ENCODE results near the gene INPP5F.

The INPP5F gene

GRCh38 chr10:119762805-119763798, 37.3 kb downstream of the INPP5F start:
- no peak for TF ChIP-seq SNAI2 (CRISPR knock-in tag; IDR thresholded peaks at IDR 0.05)
- TF ChIP-seq ZNF8 (CRISPR knock-in tag; IDR thresholded peaks at IDR 0.05): no peak
- no peak for TF ChIP-seq ZFP30 (CRISPR knock-in tag; IDR thresholded peaks at IDR 0.05)
- no peak for TF ChIP-seq ZNF70 (CRISPR knock-in tag; IDR thresholded peaks at IDR 0.05)
- TF ChIP-seq ESRRG (CRISPR knock-in tag; IDR thresholded peaks at IDR 0.05): no peak
- TF ChIP-seq ZNF565 (CRISPR knock-in tag; conservative IDR thresholded peaks at IDR 0.05; ENCODE audit: low read depth): no peak
- TF ChIP-seq ZC3H10 (CRISPR knock-in tag; IDR thresholded peaks at IDR 0.05): no peak
- TF ChIP-seq CSRNP3 (CRISPR knock-in tag; IDR thresholded peaks at IDR 0.05): no peak
- no peak for ATAC-seq

GRCh38 chr10:119768455-119769094, 42.7 kb downstream of the INPP5F start:
- TF ChIP-seq CSRNP3 (CRISPR knock-in tag; IDR thresholded peaks at IDR 0.05) (no peak), CSDC2 (CRISPR knock-in tag; IDR thresholded peaks at IDR 0.05) (no peak), POU6F1 (CRISPR knock-in tag; IDR thresholded peaks at IDR 0.05; ENCODE audit: borderline replicate concordance, low read depth) (no peak), ZC3H10 (CRISPR knock-in tag; IDR thresholded peaks at IDR 0.05) (no peak), CREB5 (CRISPR knock-in tag; IDR thresholded peaks at IDR 0.05; ENCODE audit: low read depth) (no peak), BACH2 (CRISPR knock-in tag; IDR thresholded peaks at IDR 0.05; ENCODE audit: borderline replicate concordance) (no peak), RARB (CRISPR knock-in tag; IDR thresholded peaks at IDR 0.05) (no peak), ZFP3 (CRISPR knock-in tag; IDR thresholded peaks at IDR 0.05) (no peak), ARNTL (CRISPR knock-in tag; IDR thresholded peaks at IDR 0.05; ENCODE audit: borderline replicate concordance, low read depth) (no peak), ESRRG (CRISPR knock-in tag; IDR thresholded peaks at IDR 0.05) (no peak)
- peak; percentile 43 for ATAC-seq

- ATAC-seq: peak; percentile 78
- TF ChIP-seq ZNF70 (CRISPR knock-in tag; IDR thresholded peaks at IDR 0.05) (no peak), ISL1 (CRISPR knock-in tag; IDR thresholded peaks at IDR 0.05) (0 out of 2 replicates have a peak, but pooled peaks have one; percentile 31), ZNF8 (CRISPR knock-in tag; IDR thresholded peaks at IDR 0.05) (no peak), TCF4 (CRISPR knock-in tag; IDR thresholded peaks at IDR 0.05; ENCODE audit: borderline replicate concordance) (no peak)
Measured at GRCh38 chr10:119769886-119770285, 44.0 kb downstream of the INPP5F start.

- TF ChIP-seq ARNTL (CRISPR knock-in tag; IDR thresholded peaks at IDR 0.05; ENCODE audit: borderline replicate concordance, low read depth) (no peak), ZNF8 (CRISPR knock-in tag; IDR thresholded peaks at IDR 0.05) (no peak), POU6F1 (CRISPR knock-in tag; IDR thresholded peaks at IDR 0.05; ENCODE audit: borderline replicate concordance, low read depth) (no peak), PATZ1 (CRISPR knock-in tag; IDR thresholded peaks at IDR 0.05; ENCODE audit: borderline replicate concordance) (no peak)
- ATAC-seq: no peak
Measured at GRCh38 chr10:119770928-119771327, 45.1 kb downstream of the INPP5F start.

Measured in SK-N-SH treated with all-trans-retinoic acid at 6 μM for 48 hours (cell line).